AG09319 (cell line): ENCODE data around the gene SPRED2.

Experiments used
- DNase-seq: peaks from one replicate; pipeline ENCODE4 v3.0.0-alpha.2; 2010; ENCODE audit warnings: low read depth; ENCODE audit errors: extremely low read depth
- TF ChIP-seq, protein P1 (sequence below): IDR thresholded peaks from 2 replicates; pipeline ENCODE4 v1.5.1; 2011; ENCODE audit warnings: low read depth, mild to moderate bottlenecking, inconsistent platforms, low read length, moderate library complexity

The SPRED2 gene

DNA sequence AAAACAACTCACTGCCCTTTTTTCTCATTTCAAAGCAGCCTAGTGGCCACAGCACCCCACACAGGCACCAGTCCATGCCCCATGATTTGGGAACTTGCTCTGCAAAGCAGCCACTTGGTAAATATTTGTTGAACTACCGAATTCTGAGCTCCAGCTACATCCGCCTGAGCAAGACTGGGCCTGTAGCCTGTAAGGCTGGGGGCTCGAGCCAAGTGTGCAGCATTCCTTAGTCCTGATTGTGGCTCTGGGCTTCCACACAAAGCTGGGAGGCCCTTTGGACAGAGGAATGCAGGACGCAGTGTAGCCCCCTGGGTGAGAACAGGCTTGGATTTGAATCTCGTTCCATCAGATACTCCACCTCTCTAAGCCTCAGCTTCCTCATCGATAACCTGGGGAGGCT is 116.3 kb downstream of the SPRED2 start:
- TF ChIP-seq, protein P1, sequence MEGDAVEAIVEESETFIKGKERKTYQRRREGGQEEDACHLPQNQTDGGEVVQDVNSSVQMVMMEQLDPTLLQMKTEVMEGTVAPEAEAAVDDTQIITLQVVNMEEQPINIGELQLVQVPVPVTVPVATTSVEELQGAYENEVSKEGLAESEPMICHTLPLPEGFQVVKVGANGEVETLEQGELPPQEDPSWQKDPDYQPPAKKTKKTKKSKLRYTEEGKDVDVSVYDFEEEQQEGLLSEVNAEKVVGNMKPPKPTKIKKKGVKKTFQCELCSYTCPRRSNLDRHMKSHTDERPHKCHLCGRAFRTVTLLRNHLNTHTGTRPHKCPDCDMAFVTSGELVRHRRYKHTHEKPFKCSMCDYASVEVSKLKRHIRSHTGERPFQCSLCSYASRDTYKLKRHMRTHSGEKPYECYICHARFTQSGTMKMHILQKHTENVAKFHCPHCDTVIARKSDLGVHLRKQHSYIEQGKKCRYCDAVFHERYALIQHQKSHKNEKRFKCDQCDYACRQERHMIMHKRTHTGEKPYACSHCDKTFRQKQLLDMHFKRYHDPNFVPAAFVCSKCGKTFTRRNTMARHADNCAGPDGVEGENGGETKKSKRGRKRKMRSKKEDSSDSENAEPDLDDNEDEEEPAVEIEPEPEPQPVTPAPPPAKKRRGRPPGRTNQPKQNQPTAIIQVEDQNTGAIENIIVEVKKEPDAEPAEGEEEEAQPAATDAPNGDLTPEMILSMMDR = no peak
- DNase-seq = peak; percentile 28

GRCh38 chr2:65314801-65315441 is 117.5 kb downstream of the SPRED2 start:
- TF ChIP-seq, protein P1 = no peak
- no peak for DNase-seq

GRCh38 chr2:65313954-65314256 is 118.5 kb downstream of the SPRED2 start:
- TF ChIP-seq, protein P1 = no peak
- no peak for DNase-seq

- DNase-seq = no peak
- TF ChIP-seq, protein P1 = no peak
Observed at GRCh38 chr2:65313126-65313953, 119.1 kb downstream of the SPRED2 start.

DNA sequence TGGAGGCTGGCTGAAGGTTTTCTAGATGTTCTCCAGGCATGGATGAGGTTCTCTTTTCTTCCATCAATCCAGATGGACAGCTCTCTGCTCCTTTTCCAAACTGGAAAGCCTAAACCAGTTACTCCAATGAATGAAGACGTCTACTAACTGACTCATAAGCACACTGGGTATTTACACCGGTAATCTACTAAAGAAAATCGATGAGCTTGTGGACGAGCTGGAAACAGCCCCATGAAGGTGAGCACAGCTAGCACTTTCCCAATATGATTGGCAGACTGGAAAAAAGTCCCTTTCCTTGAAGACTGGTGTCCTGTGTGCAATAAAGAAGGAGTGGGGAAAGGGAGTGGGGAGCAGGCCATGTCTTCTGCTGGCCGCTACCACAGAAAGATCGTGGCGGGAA is 120.8 kb downstream of the SPRED2 start:
- TF ChIP-seq, protein P1 = no peak
- no peak for DNase-seq

DNA sequence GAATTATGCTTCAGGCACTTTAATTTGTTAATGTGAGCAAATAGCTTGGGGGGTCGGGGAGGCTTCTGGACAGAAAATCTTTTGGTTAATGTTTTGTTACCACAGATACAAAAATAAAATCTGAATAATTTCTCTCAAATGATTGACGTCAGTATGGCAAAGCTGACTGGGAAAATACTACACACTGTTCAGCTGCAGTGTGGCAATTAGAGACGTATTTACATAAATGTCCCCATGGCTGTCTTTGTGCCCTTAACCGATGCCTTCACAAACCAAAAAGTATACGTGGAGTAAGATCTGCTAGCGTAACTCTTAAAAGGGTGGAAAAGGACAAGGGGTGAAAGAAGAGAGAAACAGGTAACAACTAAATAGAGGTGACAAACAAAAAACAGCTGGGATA is 121.3 kb downstream of the SPRED2 start:
- TF ChIP-seq, protein P1 = no peak
- no peak for DNase-seq

DNA sequence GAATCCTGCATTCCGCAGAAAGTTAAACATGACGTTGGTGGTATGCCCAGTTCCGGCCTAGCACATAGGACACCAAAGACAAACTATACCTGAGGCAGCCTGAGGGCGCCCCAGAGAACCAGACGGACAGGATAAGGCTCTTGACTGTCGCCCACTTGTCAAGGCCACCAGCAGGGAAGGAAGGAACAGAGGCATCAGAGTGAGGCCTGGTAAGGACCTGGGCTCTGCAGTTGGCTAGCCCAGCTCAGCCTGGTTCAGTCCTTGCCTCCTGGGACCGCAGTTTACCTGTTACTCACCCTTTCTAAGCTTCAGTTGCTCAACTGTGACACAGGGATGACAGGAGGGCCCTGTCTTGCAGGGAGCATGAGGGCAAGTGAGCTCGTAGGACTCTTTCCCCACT is 122.7 kb downstream of the SPRED2 start:
- no peak for DNase-seq
- TF ChIP-seq, protein P1 = no peak
